Measurements from ENCODE around the gene GBGT1.

Gene GBGT1

GRCh38 chr9:133126697-133127339 is 36.9 kb downstream of the GBGT1 start:
- Histone ChIP-seq H3K4me1 (ENCODE audit: control insufficient read depth, insufficient read depth, low read length) (peaks cover 41% of the 10 kb centered on the region), H3K4me3 (ENCODE audit: low read length) (peak overlapping the region; percentile 66), H3K36me3 (ENCODE audit: insufficient read depth, low read length) (no peaks in the 10 kb centered on the region), H3K27me3 (ENCODE audit: control insufficient read depth, insufficient read depth, low read length) (peaks cover 48% of the 10 kb centered on the region), H3K4me2 (ENCODE audit: low read length) (peak overlapping the region; percentile 82), H3K9ac (ENCODE audit: low read depth, low read length) (peak overlapping the region; percentile 31), H3K9me3 (replicated peaks; ENCODE audit: low read length) (no peaks in the 10 kb centered on the region)

DNA sequence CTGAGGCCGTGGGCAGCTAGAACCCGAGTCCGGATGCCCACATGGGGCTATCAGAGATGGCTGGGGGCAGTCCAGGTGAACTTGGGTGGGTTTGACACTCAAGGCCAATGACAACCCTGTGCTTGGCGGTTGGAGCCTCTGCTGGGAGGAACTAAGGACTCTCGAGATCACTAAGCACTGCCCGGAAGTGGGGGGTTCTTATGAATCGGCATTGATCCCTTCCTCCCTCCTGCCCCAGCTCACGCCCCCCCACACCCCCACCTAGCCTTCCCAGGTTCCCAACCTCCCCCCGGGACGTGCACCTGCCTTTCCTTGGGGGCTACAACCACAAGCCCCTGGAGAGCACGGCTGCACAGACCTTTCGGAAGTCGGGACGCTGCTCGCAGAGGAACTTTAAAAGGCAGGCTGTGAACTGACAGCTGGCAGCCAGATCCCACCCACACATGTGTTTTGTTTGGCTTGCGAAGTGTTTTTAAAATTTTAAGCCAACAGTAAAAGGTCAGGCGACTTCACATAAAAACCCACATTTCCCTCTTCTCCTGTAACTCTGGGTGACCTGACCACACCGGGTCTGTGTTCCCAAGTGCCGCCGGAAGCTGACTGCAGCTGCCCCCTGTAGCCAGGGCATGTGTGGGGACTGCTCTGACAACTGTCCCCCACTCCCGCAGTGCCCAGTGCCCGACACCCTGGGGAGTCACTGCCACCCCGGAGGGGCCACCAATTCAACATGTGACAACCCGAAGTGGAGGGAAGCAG is 37.6 kb downstream of the GBGT1 start:
- Histone ChIP-seq H3K36me3 (ENCODE audit: insufficient read depth, low read length) (no peaks in the 10 kb centered on the region), H3K9me3 (replicated peaks; ENCODE audit: low read length) (no peaks in the 10 kb centered on the region), H3K4me2 (ENCODE audit: low read length) (peak overlapping the region; percentile 82), H3K4me3 (ENCODE audit: low read length) (peak overlapping the region; percentile 66), H3K4me1 (ENCODE audit: control insufficient read depth, insufficient read depth, low read length) (peaks cover 39% of the 10 kb centered on the region), H3K9ac (ENCODE audit: low read depth, low read length) (peak overlapping the region; percentile 31), H3K27me3 (ENCODE audit: control insufficient read depth, insufficient read depth, low read length) (peaks cover 44% of the 10 kb centered on the region)

DNA sequence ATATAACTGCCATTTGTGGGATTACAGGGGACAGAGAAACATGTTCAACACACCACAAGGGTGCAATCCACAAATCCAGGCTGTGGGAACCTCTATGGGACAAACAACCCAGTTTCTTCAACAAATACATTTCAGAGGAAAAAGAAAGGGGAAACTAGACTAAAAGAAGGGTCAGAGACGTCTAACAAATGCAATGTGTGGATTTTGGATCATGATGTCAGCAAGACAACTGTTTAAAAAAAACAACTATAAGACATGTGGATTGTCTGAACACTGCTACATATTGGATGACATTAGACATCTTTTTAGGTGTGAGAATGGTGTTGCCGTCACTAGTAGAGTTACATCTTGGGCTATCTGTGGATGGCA is 38.8 kb downstream of the GBGT1 start:
- Histone ChIP-seq H3K4me2 (ENCODE audit: low read length) (no peak overlapping the region), H3K36me3 (ENCODE audit: insufficient read depth, low read length) (no peaks in the 10 kb centered on the region), H3K4me1 (ENCODE audit: control insufficient read depth, insufficient read depth, low read length) (peaks cover 48% of the 10 kb centered on the region), H3K4me3 (ENCODE audit: low read length) (no peak overlapping the region), H3K9ac (ENCODE audit: low read depth, low read length) (no peak overlapping the region), H3K9me3 (replicated peaks; ENCODE audit: low read length) (no peaks in the 10 kb centered on the region), H3K27me3 (ENCODE audit: control insufficient read depth, insufficient read depth, low read length) (peaks cover 40% of the 10 kb centered on the region)

GRCh38 chr9:133124123-133124906 is 39.4 kb downstream of the GBGT1 start:
- Histone ChIP-seq H3K4me3 (ENCODE audit: low read length) (no peak overlapping the region), H3K4me1 (ENCODE audit: control insufficient read depth, insufficient read depth, low read length) (peaks cover 54% of the 10 kb centered on the region), H3K9me3 (replicated peaks; ENCODE audit: low read length) (no peaks in the 10 kb centered on the region)

GRCh38 chr9:133122935-133123611 is 40.6 kb downstream of the GBGT1 start:
- no peak overlapping the region for H3K9ac ChIP-seq (ENCODE audit: low read depth, low read length)
- peaks cover 30% of the 10 kb centered on the region for H3K27me3 ChIP-seq (ENCODE audit: control insufficient read depth, insufficient read depth, low read length)
- H3K4me3 ChIP-seq (ENCODE audit: low read length), result no peak overlapping the region
- H3K4me1 ChIP-seq (ENCODE audit: control insufficient read depth, insufficient read depth, low read length), result peaks cover 57% of the 10 kb centered on the region
- H3K36me3 ChIP-seq (ENCODE audit: insufficient read depth, low read length), result no peaks in the 10 kb centered on the region
- H3K4me2 ChIP-seq (ENCODE audit: low read length), result peak overlapping the region; percentile 50
- no peaks in the 10 kb centered on the region for H3K9me3 ChIP-seq (replicated peaks; ENCODE audit: low read length)

More at GRCh38 chr9:133124123-133124906, 39.4 kb downstream of the GBGT1 start:
- Histone ChIP-seq H3K36me3 (ENCODE audit: insufficient read depth, low read length) (no peaks in the 10 kb centered on the region), H3K27me3 (ENCODE audit: control insufficient read depth, insufficient read depth, low read length) (peaks cover 36% of the 10 kb centered on the region), H3K9ac (ENCODE audit: low read depth, low read length) (no peak overlapping the region), H3K4me2 (ENCODE audit: low read length) (no peak overlapping the region)

DNA sequence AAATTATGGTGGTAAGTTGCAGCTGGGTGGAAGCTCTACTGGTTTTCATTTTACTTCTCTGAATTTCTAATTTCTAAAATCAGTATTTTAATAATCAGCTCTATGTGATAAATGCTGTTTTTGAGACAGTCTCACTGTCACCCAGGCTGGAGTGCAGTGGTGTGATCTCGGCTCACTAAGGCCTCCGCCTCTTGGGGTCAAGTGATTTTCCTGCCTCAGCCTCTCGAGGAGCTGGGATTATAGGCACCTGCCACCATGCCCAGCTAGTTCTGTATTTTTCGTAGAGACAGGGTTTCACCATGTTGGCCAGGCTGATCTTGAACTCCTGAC is 41.1 kb downstream of the GBGT1 start:
- Histone ChIP-seq H3K27me3 (ENCODE audit: control insufficient read depth, insufficient read depth, low read length) (peaks cover 25% of the 10 kb centered on the region), H3K4me2 (ENCODE audit: low read length) (peak overlapping the region; percentile 50), H3K4me1 (ENCODE audit: control insufficient read depth, insufficient read depth, low read length) (peaks cover 59% of the 10 kb centered on the region), H3K9me3 (replicated peaks; ENCODE audit: low read length) (no peaks in the 10 kb centered on the region), H3K36me3 (ENCODE audit: insufficient read depth, low read length) (no peaks in the 10 kb centered on the region), H3K4me3 (ENCODE audit: low read length) (no peak overlapping the region), H3K9ac (ENCODE audit: low read depth, low read length) (no peak overlapping the region)

DNA sequence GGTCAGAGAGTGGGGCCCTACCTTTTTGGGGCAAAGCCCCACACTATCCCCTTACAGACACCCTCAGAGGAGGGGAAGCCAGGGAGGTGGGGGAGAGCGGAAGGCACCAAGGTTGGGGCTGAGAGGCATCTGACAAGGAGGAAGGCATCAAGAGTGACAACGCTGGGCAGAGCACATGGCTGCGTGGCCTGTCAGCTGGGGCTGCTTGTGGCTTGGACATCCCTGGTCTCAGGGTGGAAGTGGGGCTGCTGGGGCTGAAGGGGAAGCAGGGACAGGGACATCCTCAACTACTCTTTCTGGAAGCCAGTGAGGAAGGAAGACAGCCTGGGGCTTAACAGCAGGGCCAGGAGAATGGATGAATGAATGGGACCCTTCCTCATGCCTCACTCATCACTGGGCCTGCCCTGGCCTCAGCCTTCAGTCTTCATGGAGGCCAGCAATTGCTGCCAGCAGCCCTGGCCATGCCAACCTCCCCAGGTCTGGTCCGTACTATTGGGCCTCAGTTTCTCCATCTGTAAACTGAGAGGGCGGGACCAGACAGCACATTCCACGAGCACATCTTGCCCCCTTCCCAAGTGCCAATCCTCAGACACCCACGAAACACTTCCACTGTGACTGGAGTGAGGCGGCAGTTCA is 41.7 kb downstream of the GBGT1 start:
- Histone ChIP-seq H3K4me3 (ENCODE audit: low read length) (no peak overlapping the region), H3K9me3 (replicated peaks; ENCODE audit: low read length) (no peaks in the 10 kb centered on the region), H3K4me1 (ENCODE audit: control insufficient read depth, insufficient read depth, low read length) (peaks cover 56% of the 10 kb centered on the region), H3K4me2 (ENCODE audit: low read length) (no peak overlapping the region), H3K9ac (ENCODE audit: low read depth, low read length) (no peak overlapping the region), H3K27me3 (ENCODE audit: control insufficient read depth, insufficient read depth, low read length) (peaks cover 20% of the 10 kb centered on the region), H3K36me3 (ENCODE audit: insufficient read depth, low read length) (no peaks in the 10 kb centered on the region)

DNA sequence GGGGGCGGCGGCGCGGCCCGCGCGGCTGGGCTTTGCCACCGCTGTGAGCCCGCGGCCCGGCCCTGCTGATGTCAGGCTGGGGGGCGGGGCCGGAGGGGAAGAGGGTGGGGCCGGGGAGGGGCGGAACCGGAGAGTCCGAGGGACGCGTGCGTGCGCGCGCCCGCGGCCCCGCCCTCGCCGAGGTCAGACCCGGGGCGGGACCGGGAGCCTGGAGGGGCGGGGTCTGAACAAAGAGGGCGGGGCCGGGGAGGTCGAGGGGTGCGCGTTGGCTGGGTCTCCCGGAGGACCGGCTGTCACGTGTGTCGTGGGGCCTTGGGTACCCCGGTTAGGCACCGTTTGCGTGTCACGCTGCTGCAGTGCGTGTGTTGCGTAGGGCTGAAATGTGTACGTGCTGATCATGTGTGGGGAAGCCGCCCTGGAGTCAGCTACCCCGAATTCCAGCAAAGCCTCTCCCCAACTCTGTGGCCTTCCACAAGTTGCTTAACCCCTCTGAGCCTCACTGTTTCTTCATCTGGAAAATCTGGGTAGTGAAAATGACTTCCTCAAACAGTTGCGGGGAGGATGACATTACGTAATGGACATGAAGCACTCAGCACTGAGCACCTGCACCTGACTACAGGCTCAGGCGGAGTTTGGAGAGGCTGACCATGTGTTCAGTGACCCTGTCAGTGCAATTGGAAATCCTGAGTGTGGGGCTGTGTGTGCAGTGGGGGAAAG is 42.4 kb downstream of the GBGT1 start, which contains the start of gene RALGDS:
Gene RALGDS (minus strand): TSS at position 43 of the 717 bp plus-strand sequence. CDS start 86 bp downstream, outside the sequence.
- peak within 1 kb of the TSS; percentile 76 for H3K9ac ChIP-seq (ENCODE audit: low read depth, low read length)
- no peaks in the 10 kb centered on the region for H3K36me3 ChIP-seq (ENCODE audit: insufficient read depth, low read length)
- H3K9me3 ChIP-seq (replicated peaks; ENCODE audit: low read length), result no peaks in the 10 kb centered on the region
- H3K4me2 ChIP-seq (ENCODE audit: low read length), result peak within 1 kb of the TSS; percentile 97
- H3K4me1 ChIP-seq (ENCODE audit: control insufficient read depth, insufficient read depth, low read length), result peaks cover 50% of the 10 kb centered on the region
- H3K4me3 ChIP-seq (ENCODE audit: low read length), result peak within 1 kb of the TSS; percentile 74
- peaks cover 17% of the 10 kb centered on the region for H3K27me3 ChIP-seq (ENCODE audit: control insufficient read depth, insufficient read depth, low read length)

GRCh38 chr9:133120501-133121197 is 43.1 kb downstream of the GBGT1 start:
- no peaks in the 10 kb centered on the region for H3K9me3 ChIP-seq (replicated peaks; ENCODE audit: low read length)
- H3K4me1 ChIP-seq (ENCODE audit: control insufficient read depth, insufficient read depth, low read length), result peaks cover 50% of the 10 kb centered on the region
- peak overlapping the region; percentile 74 for H3K4me3 ChIP-seq (ENCODE audit: low read length)
- peak overlapping the region; percentile 76 for H3K9ac ChIP-seq (ENCODE audit: low read depth, low read length)
- H3K27me3 ChIP-seq (ENCODE audit: control insufficient read depth, insufficient read depth, low read length), result peaks cover 17% of the 10 kb centered on the region
- H3K36me3 ChIP-seq (ENCODE audit: insufficient read depth, low read length), result no peaks in the 10 kb centered on the region
- peak overlapping the region; percentile 97 for H3K4me2 ChIP-seq (ENCODE audit: low read length)
